DMS114 treated with DMSO at 0.1 percent for 48 hours (cell line): ENCODE measurements around the gene CEACAM16.

ENCODE experiments used
- DNase-seq: peaks from one replicate; lab custom pipeline; 2025; ENCODE audit not compliant: unreplicated experiment; lab: John Stamatoyannopoulos, UW

The CEACAM16 gene

DNA sequence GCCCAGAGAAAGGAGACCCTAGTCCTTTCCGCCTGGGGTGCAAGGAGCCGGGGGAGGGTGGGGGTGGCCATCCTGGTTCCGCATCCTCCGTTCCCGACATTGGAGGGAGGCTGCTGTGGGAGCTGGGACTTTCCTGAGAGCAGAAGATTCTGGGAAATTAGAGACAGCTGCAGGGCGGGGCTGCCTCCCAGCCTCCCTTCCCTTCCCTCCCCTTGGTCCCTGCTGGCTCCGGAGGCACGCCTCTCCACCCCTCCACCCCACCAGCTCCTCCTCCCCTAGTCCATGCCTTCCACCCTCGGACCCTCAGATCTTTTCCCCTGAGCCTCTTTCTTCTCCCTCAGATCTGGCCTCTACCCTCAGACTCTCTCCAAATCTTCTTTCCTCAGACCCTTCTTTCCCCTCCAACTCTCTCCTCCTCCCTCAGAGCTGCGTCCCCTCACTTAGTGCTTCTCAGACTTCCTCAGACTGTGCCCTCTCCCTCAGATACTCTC lies 46.4 kb downstream of the CEACAM16 start:
- DNase-seq: no peak

DNA sequence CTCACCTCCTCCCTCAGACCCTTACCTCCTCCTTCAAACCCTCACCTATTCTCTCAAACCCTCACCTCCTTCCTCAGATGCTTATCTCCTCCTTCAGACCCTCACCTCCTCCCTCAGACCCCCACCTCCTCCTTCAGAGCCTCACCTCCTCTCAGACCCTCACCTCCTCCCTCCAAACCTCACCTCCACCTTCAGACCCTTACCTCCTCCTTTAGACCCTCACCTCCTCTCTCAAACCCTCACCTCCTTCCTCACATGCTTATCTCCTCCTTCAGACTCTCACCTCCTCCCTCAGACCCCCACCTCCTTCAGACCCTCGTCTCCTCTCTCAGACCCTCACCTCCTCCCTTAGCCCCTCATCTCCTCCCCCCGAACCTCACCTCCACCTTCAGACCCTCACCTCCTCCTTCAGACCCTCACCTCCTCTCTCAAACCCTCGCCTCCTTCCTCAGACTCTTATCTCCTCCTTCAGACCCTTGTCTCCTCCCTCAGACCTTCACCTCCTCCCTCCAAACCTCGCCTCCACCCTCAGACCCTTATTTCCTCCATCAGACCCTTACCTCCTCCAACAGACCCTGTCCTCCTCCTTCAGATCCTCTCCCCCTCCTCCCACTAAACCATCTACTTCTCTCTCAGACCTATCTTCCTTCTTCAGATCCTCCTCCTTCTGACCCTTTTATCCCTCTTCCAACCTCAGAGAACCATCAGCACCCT lies 47.1 kb downstream of the CEACAM16 start:
- DNase-seq: no peak

DNA sequence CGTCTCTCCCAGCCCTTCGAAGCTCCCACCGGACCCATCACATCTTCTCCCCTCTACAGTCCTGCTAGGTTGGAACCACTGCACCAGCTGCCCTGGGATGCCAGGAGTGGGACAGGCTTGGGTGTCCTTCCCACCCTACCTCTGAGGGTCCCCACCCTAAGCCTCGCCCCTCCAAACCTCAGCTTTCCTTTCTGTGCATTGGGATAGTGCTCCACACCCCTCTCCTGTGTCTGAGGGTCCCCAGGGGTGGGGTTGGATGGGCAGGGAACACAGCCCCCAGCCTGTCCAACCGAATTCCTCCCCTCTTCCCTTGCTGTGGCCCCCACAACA lies 47.6 kb downstream of the CEACAM16 start:
- no peak for DNase-seq

DNA sequence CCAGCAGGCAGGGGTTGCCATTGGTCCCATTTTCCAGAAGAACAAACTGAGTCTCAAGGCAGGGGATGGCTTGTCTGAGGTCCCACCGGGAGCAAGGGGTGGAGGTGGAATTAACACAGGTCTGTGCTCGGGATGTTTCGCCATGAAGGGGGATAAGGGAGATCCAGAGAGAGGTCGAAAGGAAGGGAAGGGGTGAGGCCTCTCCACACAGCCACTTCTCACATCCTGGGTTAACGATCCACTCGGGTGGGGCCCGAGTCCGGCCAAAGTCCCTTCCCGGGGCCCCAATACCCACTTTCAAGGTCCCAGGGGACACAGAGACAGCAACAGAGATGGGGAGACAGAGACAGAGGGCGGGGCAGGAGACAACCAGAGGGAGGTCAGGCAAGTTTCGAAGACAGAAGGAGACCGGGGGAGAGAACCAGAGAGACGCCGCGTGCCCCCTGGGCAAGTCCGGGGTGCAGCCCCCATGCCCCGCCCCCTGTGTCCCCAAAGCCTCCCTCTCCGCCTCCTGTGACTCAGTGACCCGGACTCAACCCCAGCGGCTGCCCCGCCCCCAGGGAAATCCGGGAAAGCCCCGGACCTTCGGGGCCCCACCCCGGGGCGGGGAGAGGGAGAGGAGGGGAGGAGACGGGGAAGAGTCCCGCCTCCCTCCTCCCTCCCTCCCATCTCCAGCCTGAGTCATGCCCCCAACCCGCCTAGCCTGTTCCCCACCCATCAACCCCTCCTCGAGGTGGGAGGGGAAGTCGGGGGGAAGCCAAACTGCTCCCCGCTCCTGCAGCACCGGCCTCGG lies 48.2 kb downstream of the CEACAM16 start:
- peak; percentile 31 for DNase-seq

DNA sequence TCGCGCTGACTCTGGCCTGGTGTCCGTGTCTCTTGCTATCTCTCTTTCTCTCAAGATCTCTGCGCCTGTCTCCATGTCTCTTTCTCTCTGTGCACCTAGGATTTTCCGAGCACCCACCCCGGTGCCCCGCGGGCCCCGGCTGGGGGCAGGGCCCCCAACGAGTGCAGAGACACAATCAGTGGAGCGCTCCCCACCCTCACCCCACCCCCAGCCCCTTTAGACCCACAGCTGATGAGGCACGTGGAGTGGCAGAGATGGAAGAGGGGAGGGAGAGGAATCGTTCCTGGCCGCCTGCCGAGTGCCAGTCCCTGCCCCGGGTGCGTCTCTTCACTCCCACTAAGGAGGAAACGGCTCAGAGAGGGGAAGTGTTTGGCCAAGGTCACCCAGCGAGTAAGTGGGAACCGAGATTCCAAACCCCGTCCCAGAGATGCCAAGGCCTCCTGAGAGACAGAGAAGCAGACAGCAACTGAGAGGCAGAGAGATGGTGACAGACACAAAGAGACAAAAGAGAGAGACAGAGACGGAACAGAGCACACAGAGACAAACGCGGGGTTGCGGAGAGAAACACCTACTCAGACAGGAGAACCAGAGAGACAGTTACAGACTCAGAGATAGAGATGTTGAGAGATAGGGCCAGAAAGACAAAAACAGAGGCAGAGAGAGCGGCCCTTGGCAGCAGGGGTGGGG lies 48.9 kb downstream of the CEACAM16 start:
- no peak for DNase-seq

DNA sequence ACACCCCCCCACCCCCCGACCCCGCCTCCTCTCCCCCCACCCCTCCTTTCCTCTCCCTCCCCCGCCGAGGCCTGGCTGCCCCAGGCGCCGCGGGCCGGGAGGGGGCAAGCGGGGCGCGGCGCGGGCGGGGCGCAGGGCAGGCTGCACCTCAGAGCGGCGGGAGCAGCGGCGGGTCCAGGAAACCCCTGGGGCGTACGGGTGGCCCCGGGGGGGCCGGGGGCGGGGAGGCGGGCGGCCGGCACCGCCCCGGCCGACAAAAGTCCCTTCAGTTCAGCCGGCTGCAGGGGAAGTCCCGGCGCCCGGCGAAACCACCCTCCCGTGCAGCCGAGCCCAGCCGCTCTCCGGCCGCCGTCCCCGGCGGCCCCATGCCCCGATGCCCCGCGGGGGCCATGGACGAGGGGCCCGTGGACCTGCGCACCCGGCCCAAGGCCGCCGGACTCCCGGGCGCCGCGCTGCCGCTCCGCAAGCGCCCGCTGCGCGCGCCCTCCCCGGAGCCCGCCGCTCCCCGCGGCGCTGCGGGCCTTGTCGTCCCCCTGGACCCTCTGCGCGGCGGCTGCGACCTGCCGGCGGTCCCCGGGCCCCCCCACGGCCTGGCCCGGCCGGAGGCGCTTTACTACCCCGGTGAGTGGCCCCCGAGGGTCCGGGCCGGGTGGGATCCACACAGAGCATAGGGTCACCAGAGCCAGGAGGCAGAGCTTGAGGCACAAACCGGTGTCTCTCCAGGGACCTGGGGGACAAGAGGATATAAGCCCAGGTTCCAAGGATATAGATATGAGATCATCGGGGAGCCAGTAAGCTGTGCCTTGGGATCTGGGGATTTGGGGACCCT lies 49.7 kb downstream of the CEACAM16 start, which contains the start of gene BCL3:
Gene BCL3 (plus strand): TSS at position 283 of the 829 bp plus-strand sequence. CDS start 83 bp downstream, at position 366.
- DNase-seq: no peak

DNA sequence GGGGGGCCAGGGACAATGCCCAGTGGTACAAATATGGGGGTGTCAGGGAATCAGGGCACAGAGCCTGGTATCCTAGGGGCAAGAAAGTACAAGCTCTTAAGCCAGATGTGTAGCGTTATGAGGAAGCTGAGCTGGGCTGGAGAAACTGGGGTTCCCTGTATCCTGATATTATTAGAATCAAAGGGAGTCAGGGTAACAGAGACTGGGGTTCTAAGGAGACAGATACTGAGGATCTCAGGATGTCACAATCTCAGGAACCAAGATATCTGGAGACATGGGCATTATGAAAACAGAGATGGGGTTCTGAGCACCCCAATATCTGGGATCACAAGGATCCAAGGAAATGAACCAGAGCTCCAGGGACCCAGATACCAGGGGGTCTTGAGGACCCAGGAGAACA lies 50.3 kb downstream of the CEACAM16 start:
- no peak for DNase-seq

DNA sequence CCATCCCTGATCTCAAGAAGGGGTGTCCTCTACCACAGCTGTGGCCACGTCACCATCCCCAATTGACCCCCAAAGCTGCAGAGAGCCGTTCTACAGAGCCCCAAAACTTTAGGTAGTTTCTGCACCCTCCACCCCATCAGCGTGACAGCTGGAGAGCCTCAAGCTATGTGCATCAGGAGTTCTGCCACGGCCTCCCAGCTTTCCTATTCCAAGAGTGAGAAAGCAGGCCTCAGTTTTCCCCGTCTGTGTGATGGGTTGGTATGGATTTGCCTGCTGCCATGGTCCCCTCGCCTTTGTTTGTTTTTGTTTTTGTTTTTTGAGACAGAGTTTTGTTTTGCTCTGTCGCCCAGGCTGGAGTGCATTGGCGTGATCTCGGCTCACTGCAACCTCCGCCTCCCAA lies 51.0 kb downstream of the CEACAM16 start:
- no peak for DNase-seq

DNA sequence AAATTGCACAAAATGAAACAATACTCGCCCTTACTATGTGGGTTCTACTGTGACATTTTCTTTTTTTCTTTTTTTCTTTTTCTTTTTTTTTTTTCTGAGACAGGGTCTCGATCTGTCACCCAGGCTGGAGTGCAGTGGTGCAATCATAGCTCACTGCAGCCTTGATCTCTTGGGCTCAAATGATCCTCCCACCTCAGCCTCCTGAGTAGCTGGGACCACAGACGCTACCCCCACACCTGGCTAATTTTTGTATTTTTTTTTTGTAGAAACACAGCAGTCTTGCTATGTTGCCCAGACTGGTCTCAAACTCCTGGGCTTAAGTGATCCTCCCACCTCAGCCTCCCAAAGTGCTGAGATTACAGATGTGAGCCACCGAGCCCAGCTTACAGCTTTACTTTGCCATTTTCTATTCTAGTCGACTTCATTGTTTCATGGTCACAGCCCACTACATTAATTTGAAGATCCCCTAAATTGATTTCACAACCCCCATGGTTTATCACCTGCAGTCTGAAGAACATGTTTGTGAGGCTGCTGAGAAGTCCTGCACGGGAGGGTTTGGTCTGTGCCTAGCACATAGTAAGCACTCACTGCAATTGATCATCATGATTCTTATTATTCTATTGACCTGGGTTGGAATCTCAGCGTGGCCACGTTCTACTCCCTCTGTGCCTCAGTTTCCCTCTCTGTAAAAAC lies 53.3 kb downstream of the CEACAM16 start:
- DNase-seq: no peak

DNA sequence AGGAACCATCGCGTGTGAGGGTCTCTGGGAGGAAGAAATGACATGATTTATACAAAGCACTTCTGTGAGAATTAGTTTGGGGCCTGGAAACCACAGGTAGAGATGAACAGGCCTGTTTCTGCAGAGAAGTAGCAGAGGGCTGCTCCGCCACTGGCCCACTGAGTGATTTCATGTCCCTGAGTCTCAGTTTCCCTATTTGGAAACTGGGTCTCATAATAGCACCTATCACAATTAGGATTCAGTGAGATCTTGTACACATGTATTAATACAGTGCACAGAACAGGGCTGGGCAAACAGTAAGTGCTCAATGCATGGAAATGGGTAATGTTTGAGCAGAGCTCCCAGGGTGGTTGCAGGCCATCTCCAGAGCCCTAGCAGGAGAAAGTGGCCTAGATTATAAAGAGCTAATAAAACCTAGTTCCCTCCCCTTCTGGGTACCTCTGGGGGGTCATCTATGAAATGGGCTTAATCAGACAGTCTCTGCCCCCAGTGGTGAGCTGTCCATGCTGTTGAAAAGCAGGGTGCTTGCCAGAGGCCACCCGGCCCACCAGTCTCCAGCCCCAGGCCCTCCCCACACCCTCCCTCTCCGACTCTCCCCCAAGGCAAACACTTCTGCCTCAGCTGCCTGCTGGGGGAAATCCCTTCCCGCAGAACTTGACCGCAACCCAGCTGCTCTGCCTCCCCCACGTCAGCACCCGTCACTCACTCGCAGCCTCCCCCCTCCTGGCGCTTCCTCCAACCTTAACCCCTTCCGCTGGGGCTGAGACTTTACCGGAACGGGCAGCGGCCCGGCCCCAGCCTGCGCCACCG lies 54.1 kb downstream of the CEACAM16 start:
- no peak for DNase-seq

DNA sequence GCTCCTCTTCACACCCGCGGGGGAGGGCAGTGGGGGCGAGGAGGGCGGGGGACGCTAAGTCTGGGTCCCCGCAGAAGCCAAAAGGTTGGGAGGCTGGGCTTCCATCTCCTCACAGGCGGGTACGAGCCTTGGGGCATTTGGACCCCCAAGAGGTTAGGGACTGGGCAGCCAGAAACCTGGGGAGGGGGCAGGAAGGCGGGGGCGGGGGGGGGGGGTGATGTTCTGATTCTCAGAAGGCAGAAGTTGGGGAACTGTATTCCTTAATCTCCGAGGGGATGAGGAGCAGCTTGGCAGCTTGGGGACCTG lies 54.6 kb downstream of the CEACAM16 start:
- DNase-seq: no peak

DNA sequence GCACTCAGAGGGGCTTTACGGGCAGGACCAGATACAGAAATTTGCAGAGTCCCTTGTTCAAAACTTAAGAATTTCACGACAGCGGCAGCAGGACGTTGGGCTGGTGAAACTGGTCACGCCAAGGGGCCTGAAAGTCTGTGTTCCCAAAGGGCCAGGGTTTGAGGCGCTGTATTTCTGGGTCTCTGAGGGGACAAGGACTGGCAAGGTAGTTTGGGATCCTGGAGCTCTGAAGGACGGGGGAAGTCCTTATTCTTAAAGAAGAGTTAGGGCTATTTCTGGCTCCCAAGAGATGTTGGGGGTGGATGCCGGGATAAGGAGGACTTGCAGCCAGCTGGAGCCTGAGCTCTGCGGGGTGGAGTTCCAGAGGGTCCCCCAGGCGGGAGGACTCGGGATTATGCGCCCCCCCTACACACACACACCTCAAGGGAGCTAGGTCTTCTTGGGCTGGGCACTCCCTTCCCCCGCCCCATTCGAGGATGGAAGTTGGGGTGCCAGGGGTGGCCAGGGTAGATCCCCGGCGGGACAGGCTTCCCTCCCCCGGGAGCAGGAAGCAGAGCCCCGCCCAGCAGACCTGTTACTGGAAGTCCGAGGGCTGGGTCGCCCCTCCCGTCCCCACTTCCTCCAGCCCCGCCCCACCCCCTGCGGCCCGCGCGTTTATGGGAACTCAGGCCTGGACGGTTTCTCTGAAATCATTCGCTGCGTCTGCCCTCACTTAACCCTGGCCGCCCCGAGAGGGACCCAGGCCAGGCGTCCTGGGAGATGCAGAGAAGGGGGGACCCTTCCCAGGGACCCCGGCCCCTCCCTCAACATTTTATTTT lies 55.2 kb downstream of the CEACAM16 start:
- no peak for DNase-seq

DNA sequence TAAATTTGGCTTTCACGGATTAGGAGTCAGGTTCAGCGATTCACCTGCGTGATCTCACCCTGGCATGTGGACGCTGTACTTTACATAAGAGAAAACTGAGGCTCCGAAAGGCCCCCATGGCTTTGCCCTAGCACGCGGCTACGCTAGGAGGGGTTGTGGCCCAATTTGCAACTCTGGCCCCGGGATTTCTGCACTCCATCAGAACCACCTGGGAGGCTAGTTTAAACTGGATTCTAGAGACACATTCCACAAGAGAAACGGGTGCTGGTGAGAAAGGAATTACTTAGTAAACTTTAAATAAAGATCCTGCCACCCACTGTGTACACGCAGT lies 55.8 kb downstream of the CEACAM16 start:
- no peak for DNase-seq

DNA sequence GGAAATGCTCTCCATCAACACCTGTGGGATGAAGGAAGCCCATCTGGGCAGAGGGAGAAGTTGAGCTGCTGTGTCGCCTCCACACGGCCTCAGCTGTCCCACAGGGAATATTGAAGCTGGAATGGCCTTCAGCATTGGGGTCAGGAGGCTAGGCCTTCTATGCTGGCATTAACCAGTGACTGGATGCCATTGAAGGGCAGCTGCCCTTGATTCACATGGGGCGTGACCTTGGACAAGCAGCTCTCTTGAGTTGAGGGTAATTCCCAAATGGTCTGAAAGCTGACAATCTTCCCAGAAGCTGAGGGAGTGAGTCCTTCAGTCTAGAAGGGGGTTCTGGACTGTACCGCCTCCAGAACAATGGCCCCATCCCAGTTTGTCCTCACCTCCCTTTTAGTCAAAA lies 56.3 kb downstream of the CEACAM16 start:
- no peak for DNase-seq

DNA sequence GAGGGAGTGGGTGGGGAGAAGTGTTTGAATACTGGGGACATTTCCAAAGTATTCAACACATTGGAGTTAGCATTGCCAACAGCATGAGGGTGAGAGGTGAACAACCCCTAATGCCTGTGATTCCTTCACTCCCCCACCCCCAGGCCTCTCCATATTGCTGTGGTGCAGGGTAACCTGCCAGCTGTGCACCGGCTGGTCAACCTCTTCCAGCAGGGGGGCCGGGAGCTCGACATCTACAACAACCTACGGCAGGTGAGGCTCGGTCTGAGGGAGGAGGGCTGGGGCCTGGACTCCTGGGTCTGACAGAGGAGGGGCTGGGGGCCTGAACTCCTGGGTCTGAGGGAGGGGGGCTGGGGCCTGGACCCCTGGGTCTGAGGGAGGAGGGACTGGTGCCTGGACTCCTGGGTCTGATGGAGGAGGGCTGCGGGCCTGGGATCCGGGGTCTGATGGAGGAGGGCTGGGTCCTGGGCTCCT lies 57.2 kb downstream of the CEACAM16 start:
- DNase-seq: no peak

DNA sequence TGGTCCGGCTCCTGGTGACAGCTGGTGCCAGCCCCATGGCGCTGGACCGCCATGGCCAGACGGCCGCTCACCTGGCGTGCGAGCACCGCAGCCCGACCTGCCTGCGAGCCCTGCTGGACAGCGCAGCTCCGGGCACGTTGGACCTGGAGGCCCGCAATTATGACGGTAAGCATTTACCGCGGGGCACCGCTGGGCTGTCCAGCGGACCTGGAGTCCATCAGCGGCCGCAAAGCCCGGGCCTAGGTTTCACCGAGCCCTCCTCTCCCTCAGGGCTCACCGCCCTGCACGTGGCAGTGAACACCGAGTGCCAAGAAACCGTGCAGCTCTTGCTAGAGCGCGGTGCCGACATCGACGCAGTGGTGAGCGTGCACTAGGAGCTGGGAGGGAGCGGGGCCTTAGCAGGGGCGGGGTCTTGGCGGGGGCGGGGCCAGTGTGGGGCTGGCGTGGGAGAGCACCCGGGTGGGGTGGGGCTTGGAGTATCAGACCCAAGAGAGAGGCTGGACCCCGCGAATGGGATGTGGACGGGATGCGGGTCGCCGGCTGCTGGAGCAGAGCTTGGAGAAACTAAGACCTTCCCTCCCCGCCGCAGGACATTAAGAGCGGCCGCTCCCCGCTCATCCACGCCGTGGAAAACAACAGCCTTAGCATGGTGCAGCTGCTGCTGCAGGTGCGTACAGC lies 58.2 kb downstream of the CEACAM16 start:
- DNase-seq: no peak

DNA sequence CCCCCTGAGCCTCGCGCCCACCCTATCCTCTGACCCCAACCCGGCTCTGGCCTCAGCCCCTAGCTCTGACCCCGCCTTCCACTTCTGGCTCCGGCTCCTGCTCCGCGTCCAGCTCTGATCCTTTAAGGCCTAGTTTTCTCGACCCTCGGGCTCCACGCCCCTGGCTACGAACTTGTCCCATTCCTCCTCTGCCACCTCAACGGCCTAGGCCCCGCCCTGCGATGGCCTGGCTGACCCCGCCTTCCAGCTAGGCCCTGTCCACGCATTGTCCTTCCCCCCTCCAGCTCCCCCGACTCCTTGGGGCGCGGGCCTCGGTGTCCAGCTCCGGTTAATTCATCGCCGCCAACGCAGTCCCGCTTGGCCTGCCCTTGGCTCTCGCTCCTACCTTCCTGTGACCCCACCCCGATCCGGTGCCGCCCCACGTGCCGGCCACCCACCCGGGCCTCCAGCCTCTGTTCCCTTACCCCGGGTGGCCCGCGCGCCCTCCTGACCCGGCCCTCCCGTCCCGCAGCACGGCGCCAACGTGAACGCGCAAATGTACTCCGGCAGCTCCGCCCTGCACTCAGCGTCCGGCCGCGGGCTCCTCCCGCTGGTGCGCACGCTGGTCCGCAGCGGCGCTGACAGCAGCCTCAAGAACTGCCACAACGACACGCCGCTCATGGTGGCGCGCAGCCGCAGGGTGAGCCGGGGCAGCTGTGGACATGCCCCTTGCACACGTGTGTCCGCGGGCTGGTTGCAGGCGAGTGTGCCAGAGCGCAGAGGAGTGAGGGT lies 59.0 kb downstream of the CEACAM16 start:
- no peak for DNase-seq

DNA sequence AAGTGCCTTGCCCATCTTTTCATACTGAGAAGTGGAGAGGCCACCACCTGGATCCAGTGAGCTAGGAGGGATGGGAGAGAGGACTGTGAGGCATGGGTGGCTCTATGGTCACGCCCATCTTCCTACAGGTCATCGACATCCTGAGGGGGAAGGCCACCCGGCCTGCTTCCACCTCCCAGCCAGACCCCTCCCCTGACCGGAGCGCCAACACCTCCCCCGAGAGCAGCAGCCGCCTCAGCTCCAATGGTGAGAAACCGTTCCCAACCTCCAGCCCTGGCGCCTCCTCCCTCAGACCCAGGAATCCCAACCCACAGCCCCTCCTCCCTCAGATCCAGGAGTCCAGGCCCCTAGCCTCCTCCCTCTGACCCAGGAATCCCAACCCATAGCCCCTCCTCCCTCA lies 59.6 kb downstream of the CEACAM16 start:
- no peak for DNase-seq
